Measurements from ENCODE around the gene EHBP1L1.

DNA sequence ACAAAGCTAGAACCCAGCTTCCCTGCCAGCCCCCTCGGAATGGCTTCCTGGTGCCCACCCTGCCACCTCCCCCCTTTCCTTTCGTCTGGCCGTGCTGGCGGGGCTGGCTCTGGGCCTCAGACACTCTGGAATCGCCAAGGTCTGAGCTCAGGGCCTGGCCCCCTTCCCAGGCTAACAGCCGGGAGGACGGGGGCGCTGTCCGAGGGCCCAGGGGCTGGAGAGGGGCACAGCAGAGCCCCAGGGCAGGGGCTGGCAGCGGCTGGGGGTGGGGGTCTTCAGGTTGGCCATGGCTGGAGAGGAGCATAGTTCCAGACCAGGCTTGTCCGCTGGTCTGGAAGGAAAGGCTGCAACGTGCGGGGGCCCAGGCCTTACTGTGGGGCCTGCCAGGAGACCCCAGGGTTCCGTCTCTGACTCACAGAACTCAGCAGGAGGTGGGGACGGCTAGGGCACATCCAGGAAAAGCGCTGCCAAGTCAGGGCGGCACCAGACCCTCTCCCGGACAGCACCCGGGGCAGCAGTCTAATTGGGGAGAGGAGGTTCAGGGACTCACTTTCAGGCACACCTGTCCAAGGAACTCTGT is 16.8 kb upstream of the EHBP1L1 start:
- no peak for TF ChIP-seq POLR2AphosphoS5 (IDR thresholded peaks at IDR 0.05)
- TF ChIP-seq, protein P1, sequence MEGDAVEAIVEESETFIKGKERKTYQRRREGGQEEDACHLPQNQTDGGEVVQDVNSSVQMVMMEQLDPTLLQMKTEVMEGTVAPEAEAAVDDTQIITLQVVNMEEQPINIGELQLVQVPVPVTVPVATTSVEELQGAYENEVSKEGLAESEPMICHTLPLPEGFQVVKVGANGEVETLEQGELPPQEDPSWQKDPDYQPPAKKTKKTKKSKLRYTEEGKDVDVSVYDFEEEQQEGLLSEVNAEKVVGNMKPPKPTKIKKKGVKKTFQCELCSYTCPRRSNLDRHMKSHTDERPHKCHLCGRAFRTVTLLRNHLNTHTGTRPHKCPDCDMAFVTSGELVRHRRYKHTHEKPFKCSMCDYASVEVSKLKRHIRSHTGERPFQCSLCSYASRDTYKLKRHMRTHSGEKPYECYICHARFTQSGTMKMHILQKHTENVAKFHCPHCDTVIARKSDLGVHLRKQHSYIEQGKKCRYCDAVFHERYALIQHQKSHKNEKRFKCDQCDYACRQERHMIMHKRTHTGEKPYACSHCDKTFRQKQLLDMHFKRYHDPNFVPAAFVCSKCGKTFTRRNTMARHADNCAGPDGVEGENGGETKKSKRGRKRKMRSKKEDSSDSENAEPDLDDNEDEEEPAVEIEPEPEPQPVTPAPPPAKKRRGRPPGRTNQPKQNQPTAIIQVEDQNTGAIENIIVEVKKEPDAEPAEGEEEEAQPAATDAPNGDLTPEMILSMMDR (IDR thresholded peaks at IDR 0.05) = no peak
- TF ChIP-seq POLR2A (IDR thresholded peaks at IDR 0.05) = no peak
